AG10803 (cell line): Measurements from ENCODE around the gene SGPL1.
"Not testable (repeated sequence)": the region's sequence is repeated elsewhere in the genome, so short reads cannot be mapped to it uniquely, and the experiment has no call there.

Experiments used
- DNase-seq: peaks from one replicate; pipeline ENCODE4 v3.0.0; 2010; ENCODE audit warnings: low read depth
- H3K4me3 ChIP-seq: 2 replicates; pipeline ENCODE4 v1.5.1; 2011; ENCODE audit warnings: mild to moderate bottlenecking, low read length, control low read depth
- CTCF ChIP-seq: conservative IDR thresholded peaks from 2 replicates; pipeline ENCODE4 v1.5.1; 2011; ENCODE audit warnings: mild to moderate bottlenecking, low read length, control low read depth, inconsistent platforms

SGPL1 gene

GRCh38 chr10:70815504-70816219, at the start of gene SGPL1:
TSS of gene SGPL1 (plus strand) at chr10:70815948. CDS start at chr10:70816854, 906 bp downstream.
- H3K4me3 ChIP-seq: peak within 1 kb of the TSS; percentile 91
- TF ChIP-seq CTCF: peak; percentile 69
- peak; percentile 77 for DNase-seq

- DNase-seq, H3K4me3 ChIP-seq: not testable (repeated sequence)
Measured at GRCh38 chr10:70768026-70768685, 47.6 kb upstream of the SGPL1 start.

- H3K4me3 ChIP-seq: no peak overlapping the region
- DNase-seq: no peak
- no peak for TF ChIP-seq CTCF
Measured at GRCh38 chr10:70769121-70769520, 46.6 kb upstream of the SGPL1 start.

GRCh38 chr10:70770001-70770400, 45.7 kb upstream of the SGPL1 start:
- no peak for DNase-seq
- TF ChIP-seq CTCF: no peak
- no peak overlapping the region for H3K4me3 ChIP-seq

GRCh38 chr10:70770516-70770915, 45.2 kb upstream of the SGPL1 start:
- DNase-seq, H3K4me3 ChIP-seq: not testable (repeated sequence)

GRCh38 chr10:70771311-70772194, 44.2 kb upstream of the SGPL1 start:
- TF ChIP-seq CTCF: no peak
- H3K4me3 ChIP-seq: no peak overlapping the region
- DNase-seq: no peak

- no peak for DNase-seq
- no peak for TF ChIP-seq CTCF
- no peak overlapping the region for H3K4me3 ChIP-seq
Measured at GRCh38 chr10:70772627-70773026, 43.1 kb upstream of the SGPL1 start.

- no peak for DNase-seq
- TF ChIP-seq CTCF: no peak
- no peak overlapping the region for H3K4me3 ChIP-seq
Measured at GRCh38 chr10:70773461-70773860, 42.3 kb upstream of the SGPL1 start.
